HG03060 (cell line): ENCODE data around the gene MS4A4A.
"Not testable (repeated sequence)": the region's sequence is repeated elsewhere in the genome, so short reads cannot be mapped to it uniquely, and the experiment has no call there.

Source experiments
- ATAC-seq: cut with Tn5 transposase; IDR thresholded peaks from one replicate; pipeline ENCODE4 v1.9.1; 2021; ENCODE audit warnings: low read depth, moderate number of reproducible peaks; ENCODE audit not compliant: unreplicated experiment

MS4A4A gene

DNA sequence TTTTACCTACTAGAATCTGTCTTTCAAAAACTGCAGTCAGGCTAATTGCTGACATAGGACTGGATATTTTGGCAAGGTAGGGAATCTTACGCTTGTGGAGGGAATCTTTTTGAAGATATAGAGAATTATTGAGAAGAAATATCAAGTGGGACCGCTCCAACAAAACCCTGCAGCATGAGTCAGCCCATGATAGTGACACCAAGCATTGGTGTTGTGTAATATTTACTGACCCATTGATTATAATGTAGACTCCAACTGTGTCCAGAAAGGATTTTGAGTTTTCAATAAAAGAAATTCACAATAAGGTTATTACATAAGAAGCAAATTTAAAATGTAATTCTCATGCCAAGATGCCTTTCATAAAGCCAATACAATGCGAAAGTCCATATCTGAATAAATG lies 20.7 kb downstream of the MS4A4A start:
- ATAC-seq = no peak

DNA sequence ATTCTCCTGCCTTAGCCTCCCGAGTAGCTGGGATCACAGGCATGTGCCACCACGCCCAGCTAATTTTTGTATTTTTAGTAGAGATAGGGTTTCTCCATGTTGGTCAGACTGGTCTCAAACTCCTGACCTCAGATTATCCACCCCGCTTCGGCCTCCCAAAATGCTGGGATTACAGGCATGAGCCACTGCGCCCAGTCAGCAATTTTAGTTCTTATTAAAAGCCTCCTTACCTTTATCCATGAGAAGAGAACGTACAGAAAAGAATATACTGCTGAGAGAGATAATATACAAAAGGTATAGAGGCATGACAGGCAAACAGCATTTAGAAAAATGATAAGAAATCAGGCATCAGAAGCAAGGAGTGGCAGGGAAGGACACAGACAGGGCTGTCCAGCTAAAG lies 21.4 kb downstream of the MS4A4A start:
- not testable (repeated sequence) for ATAC-seq

DNA sequence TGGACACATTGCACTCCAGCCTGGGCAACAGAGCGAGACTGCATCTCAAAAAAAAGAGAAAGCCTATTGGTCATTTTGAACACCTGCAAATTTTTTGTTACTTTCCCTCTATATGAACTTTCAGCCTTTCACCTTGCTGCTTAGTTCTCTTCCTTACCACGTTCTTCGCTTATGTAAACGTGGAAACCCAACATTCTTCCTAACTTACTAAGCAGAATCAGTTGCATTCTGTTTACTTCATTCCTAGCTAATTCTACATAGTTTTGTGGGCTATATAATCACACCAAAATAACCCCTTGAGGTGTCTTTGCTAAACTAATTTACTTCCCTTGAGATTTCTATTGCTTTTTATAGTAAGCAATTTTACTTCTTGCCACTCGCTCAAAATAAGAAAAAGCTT lies 23.2 kb downstream of the MS4A4A start:
- no peak for ATAC-seq

DNA sequence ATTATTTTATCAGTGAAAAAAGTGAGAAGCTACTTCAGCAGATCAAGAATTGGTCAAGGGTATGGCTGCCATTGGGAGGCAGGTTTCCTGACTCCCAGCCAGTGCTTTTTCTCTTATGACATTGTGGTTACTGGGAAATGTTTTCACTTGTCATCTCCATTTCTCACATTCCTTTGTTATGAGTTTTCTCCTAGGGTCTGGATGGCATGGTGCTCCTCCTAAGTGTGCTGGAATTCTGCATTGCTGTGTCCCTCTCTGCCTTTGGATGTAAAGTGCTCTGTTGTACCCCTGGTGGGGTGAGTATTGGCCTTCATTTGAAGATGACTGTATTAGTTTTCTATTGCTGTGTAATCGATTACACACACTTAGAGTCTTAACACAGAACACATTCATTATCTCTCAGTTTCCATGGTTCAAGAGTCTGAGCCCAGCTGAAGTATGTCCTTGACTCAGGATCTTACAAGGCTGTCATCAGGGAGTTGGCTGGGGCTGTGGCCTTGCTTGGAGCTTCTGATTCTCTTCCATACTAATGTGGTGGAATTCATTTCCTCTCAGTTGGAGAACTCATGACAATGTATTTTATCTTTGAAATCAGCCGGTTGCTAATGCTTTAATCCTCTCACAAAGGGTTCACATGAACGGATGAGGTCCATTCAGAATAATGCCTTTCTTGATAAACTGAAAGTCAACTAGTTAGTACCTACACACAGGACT lies 25.6 kb downstream of the MS4A4A start:
- ATAC-seq = no peak

DNA sequence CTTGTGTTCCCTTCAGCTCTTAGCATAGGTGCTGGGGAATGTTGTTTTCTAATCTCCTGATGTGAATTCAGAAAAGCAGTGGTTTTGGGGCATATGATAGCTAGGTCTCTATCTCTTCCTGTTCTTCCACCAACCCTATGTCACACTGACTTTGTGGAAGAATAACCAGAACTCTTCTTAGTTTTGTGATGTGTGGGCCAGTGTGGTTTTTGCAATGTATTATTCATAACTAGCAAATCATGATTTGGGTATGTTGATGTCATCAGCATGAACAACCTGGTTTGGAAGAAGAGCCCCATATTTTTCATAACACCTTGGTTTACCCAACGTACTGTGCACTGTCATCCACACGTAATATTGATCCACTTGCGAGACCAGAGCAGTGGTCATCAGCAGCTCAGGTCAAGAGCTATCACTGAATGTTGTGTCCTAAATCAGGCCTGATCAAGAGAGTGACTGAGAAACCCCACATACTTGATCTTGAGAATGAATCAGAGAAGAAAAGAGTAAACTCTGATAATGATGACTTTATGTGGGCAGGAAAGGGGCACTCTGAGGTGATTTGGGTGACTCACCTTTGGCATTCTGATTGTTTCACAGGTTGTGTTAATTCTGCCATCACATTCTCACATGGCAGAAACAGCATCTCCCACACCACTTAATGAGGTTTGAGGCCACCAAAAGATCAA lies 27.2 kb downstream of the MS4A4A start:
- ATAC-seq = no peak

DNA sequence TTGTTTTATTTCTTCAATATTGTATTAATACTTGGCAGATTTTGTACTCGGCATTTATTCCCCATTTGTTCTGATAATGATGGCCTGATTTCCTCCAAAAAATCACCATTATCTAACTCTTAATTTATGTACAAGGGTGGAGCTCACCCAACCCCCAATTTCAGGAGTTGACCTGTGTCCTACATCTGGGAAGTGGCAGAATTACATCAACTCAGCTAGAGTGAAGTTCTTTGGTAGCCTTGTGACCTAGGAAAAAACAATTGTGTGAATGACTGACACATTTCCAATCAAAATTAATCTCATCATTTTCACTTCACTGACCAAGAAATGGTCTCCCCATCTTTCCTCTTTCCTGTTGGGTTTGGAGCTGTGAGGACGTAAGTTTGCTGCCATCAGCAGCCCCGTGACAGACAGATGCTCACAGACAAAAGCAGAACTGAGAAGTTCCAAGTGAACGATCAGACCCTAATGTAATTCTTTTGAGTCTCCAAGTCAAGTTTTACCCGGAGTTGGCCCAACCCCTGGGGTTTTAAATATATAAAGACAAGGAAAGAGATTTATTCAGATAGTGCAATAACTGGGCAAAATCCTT lies 30.0 kb downstream of the MS4A4A start:
- ATAC-seq = peak; percentile 47

DNA sequence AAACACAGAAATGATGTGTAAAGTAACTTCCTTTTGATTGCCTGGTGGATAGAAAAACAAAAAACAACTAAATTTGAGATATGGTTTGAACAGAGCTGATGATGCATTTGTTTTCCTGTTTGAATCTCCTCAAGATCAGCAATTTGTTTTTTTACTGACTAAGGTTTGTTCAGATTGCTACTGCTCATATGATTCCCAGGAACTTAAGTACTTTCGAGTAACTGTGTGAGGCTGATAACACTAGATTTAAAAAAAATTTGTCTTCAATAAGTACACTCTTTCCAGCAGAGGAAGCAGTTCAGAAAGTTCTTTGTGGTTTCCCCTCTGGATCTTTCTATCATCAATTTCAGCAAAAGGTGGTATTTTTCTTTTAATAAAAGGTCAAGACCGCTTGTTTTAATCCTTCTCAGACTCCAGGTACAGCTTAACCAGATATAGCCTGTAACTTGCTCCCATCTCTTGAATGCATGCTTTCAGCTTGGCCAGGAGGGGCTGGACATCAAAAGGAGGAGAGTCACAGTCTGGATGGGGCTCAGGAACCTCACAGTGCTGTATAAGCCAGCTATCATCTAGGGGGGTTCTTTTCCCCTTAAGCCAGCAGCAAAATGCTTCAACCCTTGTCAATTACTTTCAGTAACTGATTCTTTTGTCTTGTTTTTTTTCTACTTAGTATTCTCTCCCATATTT lies 34.3 kb downstream of the MS4A4A start:
- ATAC-seq = no peak

DNA sequence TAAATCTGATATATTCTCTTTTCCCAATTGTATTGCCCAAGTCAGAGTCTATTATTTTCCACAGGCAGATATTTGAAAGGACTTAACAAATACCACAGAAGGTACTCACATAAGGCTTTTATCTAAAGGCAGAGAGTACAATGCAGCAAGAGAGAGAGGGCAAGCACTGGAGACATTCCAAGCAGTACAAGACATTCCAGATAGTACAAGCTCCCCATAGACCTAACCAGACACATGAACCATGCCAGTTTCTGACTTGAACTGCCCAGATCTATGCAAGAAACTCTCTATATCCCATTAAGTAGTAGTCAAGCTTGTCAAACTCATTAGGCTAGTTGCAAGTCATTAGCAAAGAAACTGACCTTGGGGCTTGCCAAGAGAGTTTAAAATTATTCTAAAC lies 35.4 kb downstream of the MS4A4A start:
- no peak for ATAC-seq

DNA sequence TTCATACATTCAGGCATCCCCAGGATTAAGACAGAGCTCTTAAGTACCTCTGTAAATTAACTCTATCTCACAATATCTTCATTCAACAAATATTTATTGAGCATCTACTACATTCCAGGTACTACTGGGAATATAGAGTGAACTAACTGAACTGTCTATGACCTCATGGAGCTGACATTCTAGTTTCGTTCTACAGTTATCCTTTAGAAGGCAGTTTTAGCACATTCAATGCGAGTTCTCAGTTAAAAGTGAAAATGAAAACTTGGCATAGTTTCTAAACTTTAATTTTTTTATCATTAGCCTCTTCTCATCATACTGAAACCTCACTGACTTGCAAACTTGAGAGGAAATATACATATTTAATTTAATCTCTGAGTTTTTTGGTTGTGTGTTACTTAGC lies 35.9 kb downstream of the MS4A4A start:
- no peak for ATAC-seq

DNA sequence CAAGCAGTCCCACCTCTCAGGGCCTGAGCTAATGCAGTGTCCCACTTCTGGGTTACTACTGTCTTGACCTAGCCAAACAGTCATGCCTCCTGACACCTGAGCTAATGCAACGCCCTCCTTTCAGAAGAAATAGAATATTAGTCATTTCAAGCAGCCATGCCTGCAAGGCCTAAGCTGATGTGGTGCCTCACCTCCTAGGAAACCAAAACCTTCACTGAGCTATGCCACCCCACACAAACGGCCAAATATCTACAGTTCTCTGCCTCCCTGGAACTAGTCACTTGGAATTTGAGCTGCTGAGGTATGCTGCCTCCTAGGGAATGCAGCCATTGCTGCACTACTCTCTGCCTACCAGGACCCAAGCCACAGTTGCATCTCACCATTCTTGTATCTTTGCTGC lies 38.3 kb downstream of the MS4A4A start:
- no peak for ATAC-seq

DNA sequence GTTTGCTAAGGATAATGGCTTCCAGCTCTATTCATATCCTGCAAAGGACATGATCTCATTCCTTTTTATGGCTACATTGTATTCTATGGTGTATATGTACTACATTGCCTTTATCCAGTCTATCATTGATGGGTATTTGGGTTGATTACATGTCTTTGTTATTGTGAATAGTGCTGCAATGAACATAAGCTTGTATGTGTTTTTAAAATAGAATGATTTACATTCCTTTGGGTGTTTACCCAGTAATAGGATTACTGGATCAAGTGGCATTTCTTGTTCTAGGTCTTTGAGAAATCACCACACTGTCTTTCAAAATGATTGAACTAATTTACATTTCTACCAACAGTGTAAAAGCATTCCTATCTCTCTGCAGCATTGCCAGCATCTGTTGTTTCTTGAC lies 40.6 kb downstream of the MS4A4A start:
- ATAC-seq = no peak

DNA sequence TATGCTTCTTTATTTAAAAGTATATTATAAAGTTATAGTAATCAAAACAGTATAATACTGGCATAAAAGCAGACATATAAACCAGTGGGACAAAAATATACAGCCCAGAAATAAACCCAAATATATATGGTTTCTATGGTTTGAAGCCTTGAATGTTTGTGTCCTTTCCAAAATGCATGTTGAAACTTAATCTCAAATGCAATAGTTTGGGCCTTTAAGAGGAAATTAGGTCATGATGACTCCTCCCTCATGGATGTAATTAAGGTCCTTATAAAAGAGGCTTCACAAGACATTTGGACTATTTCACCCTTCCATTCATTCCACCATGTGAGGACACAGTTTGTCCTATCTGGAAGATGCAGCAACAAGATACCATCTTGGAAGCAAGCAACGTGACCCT lies 46.5 kb downstream of the MS4A4A start, which contains the start of gene MS4A6E:
TSS of gene MS4A6E (plus strand) at position 301 of the 400 bp plus-strand sequence. CDS start 7,641 bp downstream, outside the sequence.
- ATAC-seq = no peak

DNA sequence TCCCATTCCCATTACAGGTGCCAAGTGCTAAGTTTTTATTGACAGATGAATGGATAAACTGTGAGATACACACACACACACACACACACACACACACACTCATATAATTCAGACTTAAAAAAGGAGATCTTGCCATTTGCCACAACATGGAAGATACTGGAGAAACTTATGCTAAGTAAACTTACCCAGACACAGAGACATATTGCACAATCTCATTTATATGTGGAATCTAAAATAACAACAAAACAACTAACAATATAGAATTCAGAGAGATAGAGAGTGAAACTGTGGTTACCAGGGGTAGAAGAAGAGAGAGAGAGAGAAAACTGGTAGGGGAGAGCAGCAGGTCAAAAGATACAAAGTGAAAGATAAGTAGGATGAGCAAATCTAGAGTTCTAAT lies 48.0 kb downstream of the MS4A4A start:
- no peak for ATAC-seq

DNA sequence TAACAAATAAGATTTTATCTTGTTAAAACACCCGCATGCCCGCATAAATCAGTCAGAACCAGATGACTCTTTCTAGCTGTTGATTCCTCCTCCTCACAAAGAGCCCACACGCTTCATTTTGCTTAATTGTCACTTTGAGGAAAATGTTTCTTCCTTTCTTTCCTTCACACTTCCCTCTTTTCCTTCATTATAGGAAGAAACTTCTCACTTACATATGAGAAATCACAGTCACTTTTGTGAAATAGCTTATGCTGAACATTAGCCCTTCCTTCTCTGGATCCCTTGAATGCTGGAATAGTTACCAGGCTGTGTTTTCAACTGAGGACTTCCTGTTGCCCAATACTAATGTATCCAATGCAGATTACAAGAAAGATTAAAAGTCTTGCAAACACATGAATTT lies 52.4 kb downstream of the MS4A4A start:
- ATAC-seq = no peak

DNA sequence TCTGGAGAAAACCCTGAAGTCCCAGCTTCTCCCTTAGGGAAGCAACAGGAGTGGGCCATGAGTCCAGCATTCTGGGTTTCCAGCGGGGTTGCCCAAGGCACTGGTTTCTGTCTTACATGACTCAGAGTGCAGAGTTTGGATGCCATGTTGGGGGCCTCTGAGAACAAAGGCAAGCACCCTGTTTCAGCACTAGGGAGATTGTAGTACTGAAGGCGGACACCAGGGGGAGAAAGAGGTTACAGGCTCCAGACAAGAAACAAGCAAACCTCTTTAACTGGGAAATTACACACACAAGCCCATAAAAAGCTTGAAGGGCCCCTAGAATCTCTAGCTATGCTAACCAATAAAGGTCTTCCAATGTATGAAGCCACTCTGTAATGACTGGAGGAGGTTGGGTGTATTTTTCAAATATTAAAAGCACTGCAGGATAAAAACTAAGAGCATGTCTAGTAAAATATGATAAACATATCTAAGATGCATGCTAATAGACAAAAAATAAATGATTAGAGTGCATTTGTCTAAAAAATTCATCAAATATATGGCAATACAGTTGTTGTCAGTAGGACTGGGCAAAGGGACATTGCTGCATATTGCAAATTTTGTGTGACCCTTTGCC lies 53.6 kb downstream of the MS4A4A start:
- no peak for ATAC-seq

DNA sequence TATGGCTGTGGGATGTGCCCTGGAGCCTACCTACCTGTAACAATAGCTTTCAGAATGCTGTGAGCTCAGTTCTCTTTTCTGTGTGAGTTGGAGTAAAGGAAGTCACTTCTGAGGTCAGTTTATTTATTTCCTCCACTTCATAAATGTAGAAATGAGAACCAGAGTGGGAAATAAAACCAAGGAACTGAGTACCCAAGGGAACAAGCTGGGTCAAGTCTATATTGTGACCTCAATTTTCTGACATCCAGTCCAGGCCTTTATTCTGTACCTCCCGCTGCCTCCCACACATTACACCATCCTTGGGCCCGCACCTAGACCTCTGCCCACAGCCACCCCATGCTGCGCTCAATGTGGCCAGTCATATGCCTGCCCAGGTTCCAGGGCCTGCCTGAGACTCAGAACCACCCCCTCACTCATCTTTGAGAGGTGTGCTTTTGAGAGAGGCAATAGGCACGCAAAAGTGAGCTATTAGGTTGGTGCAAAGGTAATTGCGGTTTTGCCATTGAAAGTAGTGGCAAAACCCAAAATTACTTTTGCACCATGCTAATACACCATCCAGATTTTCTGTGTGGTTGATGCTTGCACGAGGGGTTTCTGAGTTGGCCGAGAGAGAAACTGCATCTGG lies 56.4 kb downstream of the MS4A4A start:
- ATAC-seq = no peak

DNA sequence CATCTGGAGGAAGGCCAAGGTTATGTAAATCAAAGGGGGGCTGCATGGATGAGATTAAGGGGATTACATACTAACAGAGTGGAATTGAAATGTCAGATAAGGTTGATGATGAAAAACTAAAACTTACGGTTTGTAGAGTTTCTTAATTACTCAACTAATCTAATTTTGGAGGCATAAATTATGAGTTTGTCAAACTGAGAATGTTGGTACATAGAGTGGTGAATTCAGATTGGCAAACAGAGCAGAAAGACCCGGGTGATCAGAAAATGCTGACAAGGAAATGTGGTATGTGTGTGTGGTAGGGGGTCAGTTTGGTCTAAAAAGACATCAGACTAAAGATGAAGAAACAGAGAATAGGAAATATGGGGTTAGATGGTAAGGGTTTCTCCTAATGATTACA lies 57.6 kb downstream of the MS4A4A start:
- no peak for ATAC-seq

DNA sequence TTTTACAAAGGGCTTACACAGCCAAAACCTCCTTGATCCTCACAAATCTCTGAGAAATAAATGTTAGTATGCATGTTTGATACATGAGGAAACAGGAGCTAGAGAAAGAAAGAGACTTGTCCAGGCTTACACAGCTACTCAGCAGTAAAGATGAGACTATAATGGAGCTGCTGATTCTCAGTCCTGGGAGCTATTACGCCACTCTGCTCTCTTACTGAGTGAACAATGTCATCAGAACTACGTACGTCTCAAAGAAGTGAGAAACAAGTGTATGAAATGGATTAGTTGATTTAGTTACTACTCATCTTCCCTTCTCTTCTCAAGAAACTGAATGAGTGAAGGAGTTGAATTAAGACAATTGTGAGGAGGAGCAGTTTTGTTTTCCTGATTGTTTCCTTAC lies 58.9 kb downstream of the MS4A4A start:
- no peak for ATAC-seq

DNA sequence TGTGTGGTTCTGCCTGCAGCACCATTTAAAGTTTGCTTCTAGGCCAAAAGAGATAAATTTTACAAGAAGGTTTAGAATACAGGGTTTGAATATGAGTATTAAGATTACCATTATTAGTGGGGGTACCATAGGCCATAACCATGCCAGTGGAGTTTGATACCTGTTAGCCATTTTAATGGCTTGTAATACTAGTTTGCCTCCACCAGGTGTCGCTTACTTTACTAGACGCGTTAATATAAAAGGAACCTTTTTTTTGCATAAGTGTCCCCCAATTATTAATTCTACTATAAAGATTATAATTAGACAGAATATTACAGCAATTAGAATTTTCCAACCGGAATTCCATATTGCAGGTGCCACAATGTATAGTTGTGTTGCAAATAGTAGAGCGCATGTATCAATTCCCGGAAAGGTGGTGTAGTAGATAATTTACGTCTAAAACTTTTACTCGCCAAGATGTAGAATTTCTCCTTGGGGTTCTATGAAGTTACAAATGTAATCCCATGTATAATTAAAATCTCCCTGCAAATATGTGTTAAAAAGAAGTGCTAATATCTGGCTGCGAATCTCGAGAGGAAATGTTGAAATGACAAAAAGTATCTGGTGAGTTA lies 62.7 kb downstream of the MS4A4A start:
- ATAC-seq = no peak

DNA sequence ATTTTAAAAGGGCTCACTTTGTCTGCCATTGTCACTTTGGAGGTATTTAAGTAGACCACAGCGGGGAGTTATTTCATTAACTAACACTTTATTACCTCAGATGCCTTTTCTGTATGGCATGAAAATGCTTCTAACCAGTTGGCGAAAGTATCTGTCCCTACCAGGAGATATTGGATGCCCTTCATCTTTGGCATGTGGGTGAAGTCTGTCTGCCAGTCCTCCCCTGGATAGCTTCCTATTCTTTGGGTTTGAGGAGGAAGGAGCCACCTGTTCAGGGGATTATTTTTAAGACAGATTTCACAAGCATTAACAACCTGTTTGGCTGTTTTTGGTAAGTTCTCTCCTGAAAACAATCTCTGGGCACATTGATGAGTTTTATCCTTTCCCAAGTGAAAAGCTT lies 63.7 kb downstream of the MS4A4A start:
- no peak for ATAC-seq
